ENCODE measurements around the gene PAK3. TPM values are rescaled to one million over a fixed set of nuclear protein-coding genes. Genes with fewer than 3 reads are reported as not detected.

Gene PAK3
- total RNA-seq, 1 donor from 2014 or later = 4.0 TPM

DNA sequence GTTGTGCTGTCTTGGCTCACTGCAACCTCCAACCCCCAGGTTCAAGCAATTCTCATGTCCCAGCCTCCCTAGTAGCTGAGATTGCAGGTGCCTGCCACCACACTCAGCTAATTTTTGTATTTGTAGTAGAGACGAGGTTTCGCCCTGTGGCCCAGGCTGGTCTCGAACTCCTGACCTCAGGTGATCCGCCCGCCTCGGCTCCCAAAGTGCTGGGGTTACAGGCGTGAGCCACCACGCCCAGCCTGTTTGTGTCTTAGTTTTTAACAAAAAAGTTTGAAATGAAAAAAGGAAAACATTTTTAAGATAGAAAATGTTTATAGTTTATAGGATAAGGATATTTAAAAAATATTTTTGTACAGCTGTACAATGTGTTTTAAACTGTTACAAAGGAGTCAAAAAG lies 111.9 kb downstream of the PAK3 start:
- no peaks in the 10 kb centered on the region for H3K9me3 Mint-ChIP-seq (ENCODE audit: unreplicated experiment)
- no peak overlapping the region for H3K27ac Mint-ChIP-seq (ENCODE audit: unreplicated experiment)
- H3K36me3 Mint-ChIP-seq (ENCODE audit: low read depth, unreplicated experiment) = no peaks in the 10 kb centered on the region
- H3K27me3 Mint-ChIP-seq (ENCODE audit: unreplicated experiment) = peaks cover 3% of the 10 kb centered on the region
- TF ChIP-seq CTCF (IDR thresholded peaks at IDR 0.05; ENCODE audit: unreplicated experiment) = no peak
- no peak for DNase-seq (ENCODE audit: low spot score)
- H3K4me3 Mint-ChIP-seq (ENCODE audit: unreplicated experiment) = no peak overlapping the region
- H3K4me1 Mint-ChIP-seq (ENCODE audit: unreplicated experiment) = peaks cover 5% of the 10 kb centered on the region

DNA sequence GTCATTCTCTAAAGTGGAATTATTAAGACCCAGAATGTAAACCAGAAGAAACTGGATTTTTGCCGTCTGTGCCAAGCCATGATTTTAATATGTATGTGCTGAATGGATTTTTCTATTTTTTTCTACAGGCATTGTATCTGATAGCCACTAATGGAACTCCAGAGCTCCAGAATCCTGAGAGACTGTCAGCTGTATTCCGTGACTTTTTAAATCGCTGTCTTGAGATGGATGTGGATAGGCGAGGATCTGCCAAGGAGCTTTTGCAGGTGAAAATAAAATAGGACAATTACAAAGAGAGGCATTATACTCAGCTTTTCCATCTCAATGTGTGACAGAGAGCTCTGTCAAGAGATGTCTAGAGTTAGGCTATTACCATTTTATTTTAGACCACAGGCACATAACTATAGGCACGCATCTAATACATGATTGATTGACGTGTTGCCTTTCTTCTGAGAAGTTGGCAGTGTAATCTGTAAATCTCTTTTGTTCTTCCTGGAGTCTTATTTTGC lies 120.4 kb downstream of the PAK3 start:
- H3K9me3 Mint-ChIP-seq (ENCODE audit: unreplicated experiment) = no peaks in the 10 kb centered on the region
- DNase-seq (ENCODE audit: low spot score) = no peak
- peaks cover 3% of the 10 kb centered on the region for H3K27me3 Mint-ChIP-seq (ENCODE audit: unreplicated experiment)
- no peak overlapping the region for H3K27ac Mint-ChIP-seq (ENCODE audit: unreplicated experiment)
- H3K4me1 Mint-ChIP-seq (ENCODE audit: unreplicated experiment) = peaks cover 5% of the 10 kb centered on the region
- no peaks in the 10 kb centered on the region for H3K36me3 Mint-ChIP-seq (ENCODE audit: low read depth, unreplicated experiment)
- TF ChIP-seq CTCF (IDR thresholded peaks at IDR 0.05; ENCODE audit: unreplicated experiment) = no peak
- H3K4me3 Mint-ChIP-seq (ENCODE audit: unreplicated experiment) = no peak overlapping the region

DNA sequence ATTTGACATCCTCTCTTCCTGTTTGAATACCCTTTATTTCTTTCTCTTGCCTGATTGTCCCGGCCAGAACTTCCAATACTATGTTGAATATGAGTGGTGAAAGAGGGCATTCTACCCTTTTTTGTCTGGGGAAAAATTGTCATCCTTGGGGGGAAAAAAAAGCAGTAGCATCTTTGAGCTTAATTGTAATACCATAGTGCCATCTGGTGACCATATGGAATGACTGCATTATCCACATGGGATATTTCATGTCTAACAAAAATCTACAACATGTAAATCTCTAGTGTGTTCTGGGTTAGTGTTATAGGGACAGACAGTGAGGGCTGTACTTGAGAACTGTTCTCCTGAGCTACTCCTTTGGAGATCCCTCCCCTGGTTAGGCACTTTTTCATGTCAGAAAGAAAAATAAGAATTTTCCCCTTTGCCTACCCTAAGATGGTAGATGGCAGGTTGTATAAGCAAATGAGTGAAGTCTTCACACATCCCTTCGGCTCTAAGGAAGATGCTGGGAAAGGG lies 148.3 kb downstream of the PAK3 start:
- no peak for TF ChIP-seq CTCF (IDR thresholded peaks at IDR 0.05; ENCODE audit: unreplicated experiment)
- Mint-ChIP-seq H3K4me3 (ENCODE audit: unreplicated experiment) (no peak overlapping the region), H3K36me3 (ENCODE audit: low read depth, unreplicated experiment) (no peaks in the 10 kb centered on the region), H3K27ac (ENCODE audit: unreplicated experiment) (no peak overlapping the region), H3K4me1 (ENCODE audit: unreplicated experiment) (no peaks in the 10 kb centered on the region), H3K9me3 (ENCODE audit: unreplicated experiment) (no peaks in the 10 kb centered on the region), H3K27me3 (ENCODE audit: unreplicated experiment) (peaks cover 1% of the 10 kb centered on the region)
- no peak for DNase-seq (ENCODE audit: low spot score)

DNA sequence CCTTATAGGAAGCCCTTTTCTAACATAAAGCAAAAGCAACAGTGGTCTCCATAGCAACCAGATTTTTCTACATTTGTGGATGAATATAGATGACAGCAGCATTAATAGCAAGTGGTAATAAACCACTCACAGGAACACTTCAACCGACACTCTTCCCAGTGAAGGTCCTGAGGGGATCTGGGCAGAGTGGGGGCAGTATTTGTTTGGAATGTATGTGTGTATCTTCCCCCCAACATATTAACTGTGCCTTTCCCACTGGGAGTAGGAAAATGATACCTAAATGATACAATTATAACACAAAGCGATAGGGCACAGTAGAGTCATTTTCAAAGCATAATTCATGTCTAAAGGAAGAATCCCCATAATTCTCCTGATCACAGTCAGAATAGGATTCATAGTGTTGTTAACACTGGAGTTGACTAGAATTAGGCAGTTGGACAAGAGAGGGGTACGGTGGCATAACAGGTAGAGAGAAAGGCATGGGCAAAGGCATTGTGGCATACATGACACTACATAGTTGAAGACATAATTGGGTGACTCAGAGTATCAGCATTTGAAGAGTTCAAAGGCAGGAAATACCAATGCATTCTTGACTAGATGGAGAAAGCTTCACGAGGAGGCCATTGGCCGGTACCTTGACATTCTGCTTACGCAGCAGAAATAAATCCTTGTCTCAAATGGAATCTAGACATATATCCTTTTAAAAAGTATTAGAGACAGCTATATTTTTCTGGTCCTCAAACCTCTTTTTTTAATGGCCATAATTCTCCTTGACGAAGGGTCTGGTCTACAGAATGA lies 159.1 kb downstream of the PAK3 start:
- H3K4me3 Mint-ChIP-seq (ENCODE audit: unreplicated experiment) = no peak overlapping the region
- no peaks in the 10 kb centered on the region for H3K9me3 Mint-ChIP-seq (ENCODE audit: unreplicated experiment)
- no peaks in the 10 kb centered on the region for H3K4me1 Mint-ChIP-seq (ENCODE audit: unreplicated experiment)
- peaks cover 3% of the 10 kb centered on the region for H3K27me3 Mint-ChIP-seq (ENCODE audit: unreplicated experiment)
- no peak for TF ChIP-seq CTCF (IDR thresholded peaks at IDR 0.05; ENCODE audit: unreplicated experiment)
- H3K36me3 Mint-ChIP-seq (ENCODE audit: low read depth, unreplicated experiment) = no peaks in the 10 kb centered on the region
- no peak for DNase-seq (ENCODE audit: low spot score)
- H3K27ac Mint-ChIP-seq (ENCODE audit: unreplicated experiment) = no peak overlapping the region

GRCh38 chrX:111257733-111258132 lies 161.7 kb downstream of the PAK3 start:
- Mint-ChIP-seq H3K9me3 (ENCODE audit: unreplicated experiment) (no peaks in the 10 kb centered on the region), H3K4me1 (ENCODE audit: unreplicated experiment) (peaks cover 7% of the 10 kb centered on the region), H3K36me3 (ENCODE audit: low read depth, unreplicated experiment) (no peaks in the 10 kb centered on the region), H3K27me3 (ENCODE audit: unreplicated experiment) (peaks cover 1% of the 10 kb centered on the region), H3K4me3 (ENCODE audit: unreplicated experiment) (no peak overlapping the region), H3K27ac (ENCODE audit: unreplicated experiment) (no peak overlapping the region)
- TF ChIP-seq CTCF (IDR thresholded peaks at IDR 0.05; ENCODE audit: unreplicated experiment) = no peak
- DNase-seq (ENCODE audit: low spot score) = no peak
